Sigmoid colon (tissue), 7 donors: ENCODE data around the gene CDC34. TPM values are rescaled to one million over a fixed set of nuclear protein-coding genes. Genes with fewer than 3 reads are reported as not detected.

Experiments used
- DNase-seq: peaks from one replicate; pipeline ENCODE4 v3.0.0-alpha.2; 2019
- H3K27ac ChIP-seq, 4 donors: fragments of 200-600 bp; sonication (generic); one replicate each; pipeline ENCODE4 v1.5.1; 2016 to 2019; ENCODE audit warnings: mild to moderate bottlenecking in 1 of 4
- H3K27me3 ChIP-seq, 3 donors: fragments of 200-600 bp; sonication (generic); one replicate each; pipeline ENCODE4 v1.5.1; 2019; ENCODE audit warnings: mild to moderate bottlenecking in 1 of 3
- H3K36me3 ChIP-seq, 4 donors: fragments of 200-600 bp; sonication (generic); one replicate each; pipeline ENCODE4 v1.5.1; 2016 to 2019
- H3K4me1 ChIP-seq, 4 donors: fragments of 200-600 bp; sonication (generic); one replicate each; pipeline ENCODE4 v1.5.1; 2017 to 2019
- H3K4me3 ChIP-seq, 4 donors: fragments of 200-600 bp; sonication (generic); one replicate each; pipeline ENCODE4 v1.5.1; 2017 to 2019; ENCODE audit warnings: mild to moderate bottlenecking in 2 of 4, moderate library complexity in 1 of 4
- H3K9me3 ChIP-seq, 4 donors: fragments of 200-600 bp in 3 of 4; sonication (generic) in 3 of 4; one replicate each; pipeline versions ENCODE4 v1.5.1 to v1.6.1; 2013 to 2019
- EP300 ChIP-seq, 4 donors: sonication (generic); formaldehyde crosslinking; IDR thresholded peaks; one replicate each; pipeline ENCODE4 v1.6.1; 2017; ENCODE audit warnings: antibody characterized with exemption in 4 of 4
- POLR2A ChIP-seq, 2 donors: fragments of 450-650 bp; IDR thresholded peaks; one replicate each; pipeline ENCODE4 v1.6.1; 2016; ENCODE audit warnings: antibody characterized with exemption in 2 of 2, mild to moderate bottlenecking in 2 of 2, moderate library complexity in 2 of 2
- POLR2AphosphoS5 ChIP-seq, 4 donors: sonication (generic); formaldehyde crosslinking; IDR thresholded peaks; one replicate each; pipeline ENCODE4 v1.6.1; 2017; ENCODE audit warnings: antibody characterized with exemption in 4 of 4
- WGBS, 2 donors: extraction: QIAGEN DNeasy Blood & Tissue Kit; methylation state at CpG; one replicate each; pipeline ENCODE4 v1.1.7; 2013; 5-methylcytosine and 5-hydroxymethylcytosine counted together
- intact Hi-C: fragments of 100-400 bp; cut with DNase I; formaldehyde crosslinking; loops from one replicate; pipeline ENCODE4 v1.15.1; 2023
- polyA plus RNA-seq, 3 donors: library from polyadenylated mRNA; stranded (reverse); fragments of 200-250 nt; gene quantifications; one replicate each; pipeline ENCODE4 v1.2.3, GENCODE V29; 2013
- total RNA-seq, 4 donors: library from RNA; depleted of rRNA; stranded (reverse); fragments of >200 nt; gene quantifications; one replicate each; pipeline ENCODE4 v1.1.0, GENCODE V29; 2016
- TF ChIP-seq, protein P1 (sequence below), 4 experiments: fragments of 450-650 bp in 3 of 4; fragments of 200-600 bp in 1 of 4; IDR thresholded peaks; one replicate each; pipeline ENCODE4 v1.5.1; 2016 to 2019; ENCODE audit warnings: antibody characterized with exemption in 4 of 4, mild to moderate bottlenecking in 3 of 4, moderate library complexity in 2 of 4
- donor health status: healthy with polysubstance abuse.
- donor health status: Bipolar disorder and iron deficiency.
- donor health status: healthy.

CDC34 gene
- total and polyA plus RNA-seq, 7 donors: 74.9 to 152 (median 96.7) TPM

DNA sequence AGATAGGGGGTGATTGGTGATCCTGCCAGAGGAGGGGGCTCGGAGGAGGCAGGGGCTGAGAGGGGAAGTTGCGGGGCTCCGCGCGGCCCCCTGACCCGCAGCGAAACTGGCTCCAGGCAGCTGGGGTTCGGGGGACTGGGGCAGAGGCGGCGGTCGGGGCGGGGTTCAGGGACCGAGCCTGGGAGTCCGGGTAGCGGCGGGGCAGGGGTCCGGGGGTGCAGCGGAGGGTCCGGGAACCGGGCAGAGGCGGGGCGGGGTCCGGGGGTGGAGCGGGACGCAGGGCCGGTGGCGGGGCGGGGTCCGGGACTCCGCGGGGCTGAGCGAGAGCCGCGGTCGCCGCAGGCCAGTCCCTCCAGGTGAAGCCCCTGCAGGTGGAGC is 34.1 kb upstream of the CDC34 start:
- no peaks in the 10 kb centered on the region for H3K36me3 ChIP-seq
- intact Hi-C loops: no loop called here
- H3K4me3 ChIP-seq: peak overlapping the region in 1 of 4 donors; percentile 21
- no peak for DNase-seq
- no peaks in the 10 kb centered on the region for H3K9me3 ChIP-seq
- peaks cover 0 to 22% (median 14%) of the 10 kb centered on the region in 4 donors for H3K4me1 ChIP-seq
- H3K27me3 ChIP-seq: peaks cover 35 to 49% (median 49%) of the 10 kb centered on the region in 3 donors
- no peak overlapping the region for H3K27ac ChIP-seq
- WGBS, 2 donors: 2% methylated on average over 36 of the region's 36 CpGs
- TF ChIP-seq POLR2A (IDR thresholded peaks at IDR 0.05) (no peak), POLR2AphosphoS5 (IDR thresholded peaks at IDR 0.05) (no peak), EP300 (IDR thresholded peaks at IDR 0.05) (no peak)
- TF ChIP-seq, protein P1, sequence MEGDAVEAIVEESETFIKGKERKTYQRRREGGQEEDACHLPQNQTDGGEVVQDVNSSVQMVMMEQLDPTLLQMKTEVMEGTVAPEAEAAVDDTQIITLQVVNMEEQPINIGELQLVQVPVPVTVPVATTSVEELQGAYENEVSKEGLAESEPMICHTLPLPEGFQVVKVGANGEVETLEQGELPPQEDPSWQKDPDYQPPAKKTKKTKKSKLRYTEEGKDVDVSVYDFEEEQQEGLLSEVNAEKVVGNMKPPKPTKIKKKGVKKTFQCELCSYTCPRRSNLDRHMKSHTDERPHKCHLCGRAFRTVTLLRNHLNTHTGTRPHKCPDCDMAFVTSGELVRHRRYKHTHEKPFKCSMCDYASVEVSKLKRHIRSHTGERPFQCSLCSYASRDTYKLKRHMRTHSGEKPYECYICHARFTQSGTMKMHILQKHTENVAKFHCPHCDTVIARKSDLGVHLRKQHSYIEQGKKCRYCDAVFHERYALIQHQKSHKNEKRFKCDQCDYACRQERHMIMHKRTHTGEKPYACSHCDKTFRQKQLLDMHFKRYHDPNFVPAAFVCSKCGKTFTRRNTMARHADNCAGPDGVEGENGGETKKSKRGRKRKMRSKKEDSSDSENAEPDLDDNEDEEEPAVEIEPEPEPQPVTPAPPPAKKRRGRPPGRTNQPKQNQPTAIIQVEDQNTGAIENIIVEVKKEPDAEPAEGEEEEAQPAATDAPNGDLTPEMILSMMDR (IDR thresholded peaks at IDR 0.05): no peak

DNA sequence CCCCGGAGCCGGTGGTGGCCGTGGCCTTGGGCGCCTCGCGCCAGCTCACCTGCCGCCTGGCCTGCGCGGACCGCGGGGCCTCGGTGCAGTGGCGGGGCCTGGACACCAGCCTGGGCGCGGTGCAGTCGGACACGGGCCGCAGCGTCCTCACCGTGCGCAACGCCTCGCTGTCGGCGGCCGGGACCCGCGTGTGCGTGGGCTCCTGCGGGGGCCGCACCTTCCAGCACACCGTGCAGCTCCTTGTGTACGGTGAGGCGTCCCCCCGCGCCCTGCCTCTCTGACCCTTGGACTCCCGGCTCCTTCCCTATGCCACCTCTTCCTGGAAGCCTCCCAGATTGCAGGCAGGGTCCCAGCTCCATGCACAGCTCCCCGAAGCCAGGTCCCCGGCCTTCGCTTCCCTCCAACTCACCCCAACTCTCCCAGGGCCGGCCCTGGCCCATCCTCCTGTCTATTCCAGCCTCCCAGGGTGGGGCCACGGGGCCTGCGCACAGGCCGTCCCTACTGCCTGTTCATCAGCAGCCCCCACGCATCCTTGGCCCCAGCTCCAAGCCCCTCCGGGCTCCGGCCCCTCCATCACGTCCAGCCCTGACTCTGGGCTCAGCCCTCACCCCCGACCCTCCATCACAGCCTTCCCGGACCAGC is 33.6 kb upstream of the CDC34 start:
- peaks cover 0 to 22% (median 14%) of the 10 kb centered on the region in 4 donors for H3K4me1 ChIP-seq
- no peaks in the 10 kb centered on the region for H3K9me3 ChIP-seq
- no peaks in the 10 kb centered on the region for H3K36me3 ChIP-seq
- intact Hi-C loops: no loop called here
- 3 to 5% methylated on average over 50 of the region's 50 CpGs for WGBS, 2 donors
- TF ChIP-seq POLR2AphosphoS5 (IDR thresholded peaks at IDR 0.05) (no peak), POLR2A (IDR thresholded peaks at IDR 0.05) (no peak), EP300 (IDR thresholded peaks at IDR 0.05) (no peak)
- TF ChIP-seq, protein P1 (IDR thresholded peaks at IDR 0.05): no peak
- no peak overlapping the region for H3K27ac ChIP-seq
- peaks cover 35 to 49% (median 49%) of the 10 kb centered on the region in 3 donors for H3K27me3 ChIP-seq
- DNase-seq: no peak
- peak overlapping the region in 1 of 4 donors; percentile 21 for H3K4me3 ChIP-seq

DNA sequence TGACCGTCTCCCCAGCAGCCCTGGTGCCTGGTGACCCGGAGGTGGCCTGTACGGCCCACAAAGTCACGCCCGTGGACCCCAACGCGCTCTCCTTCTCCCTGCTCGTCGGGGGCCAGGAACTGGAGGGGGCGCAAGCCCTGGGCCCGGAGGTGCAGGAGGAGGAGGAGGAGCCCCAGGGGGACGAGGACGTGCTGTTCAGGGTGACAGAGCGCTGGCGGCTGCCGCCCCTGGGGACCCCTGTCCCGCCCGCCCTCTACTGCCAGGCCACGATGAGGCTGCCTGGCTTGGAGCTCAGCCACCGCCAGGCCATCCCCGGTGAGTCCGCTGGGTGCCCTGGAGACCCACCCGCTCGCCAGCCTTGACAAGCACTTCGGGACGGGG is 33.1 kb upstream of the CDC34 start:
- H3K9me3 ChIP-seq: no peaks in the 10 kb centered on the region
- peaks cover 35 to 49% (median 49%) of the 10 kb centered on the region in 3 donors for H3K27me3 ChIP-seq
- H3K36me3 ChIP-seq: no peaks in the 10 kb centered on the region
- DNase-seq: no peak
- intact Hi-C loops: no loop called here
- no peak overlapping the region for H3K4me3 ChIP-seq
- no peak overlapping the region for H3K27ac ChIP-seq
- WGBS, 2 donors: 11 to 14% methylated on average over 26 of the region's 26 CpGs
- TF ChIP-seq POLR2AphosphoS5 (IDR thresholded peaks at IDR 0.05): no peak
- TF ChIP-seq POLR2A (IDR thresholded peaks at IDR 0.05): no peak
- TF ChIP-seq EP300 (IDR thresholded peaks at IDR 0.05): no peak
- TF ChIP-seq, protein P1 (IDR thresholded peaks at IDR 0.05): no peak
- peaks cover 0 to 22% (median 14%) of the 10 kb centered on the region in 4 donors for H3K4me1 ChIP-seq

DNA sequence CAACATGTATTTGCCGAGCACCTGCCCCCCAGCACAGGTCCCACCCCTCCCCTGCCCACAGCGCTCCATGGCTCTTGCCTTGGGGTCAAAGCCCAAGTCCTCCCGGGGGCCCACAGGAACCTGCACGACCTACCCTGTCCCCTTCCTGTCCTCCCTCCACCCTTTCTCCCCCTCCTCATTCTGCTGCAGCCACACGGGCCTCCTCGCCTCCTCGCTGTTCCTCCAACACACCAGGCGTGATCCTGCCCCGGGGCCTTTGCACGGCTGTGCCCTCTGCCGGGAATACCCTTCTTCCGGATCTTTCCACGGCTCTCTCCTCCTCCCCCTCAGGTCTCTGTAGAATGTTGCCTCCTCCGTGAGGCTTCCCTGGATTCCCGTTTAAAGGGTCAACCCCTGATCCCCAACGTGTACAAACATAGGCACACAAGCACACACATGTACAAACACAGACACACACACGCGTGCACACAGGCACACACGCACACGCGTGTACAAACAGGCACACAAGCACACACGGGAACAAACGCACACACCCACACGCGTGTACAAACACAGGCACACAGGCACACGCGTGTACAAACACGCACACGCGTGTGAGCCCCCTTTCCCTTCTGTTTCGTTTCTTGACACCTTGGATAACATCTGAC is 32.5 kb upstream of the CDC34 start:
- WGBS, 2 donors: 68 to 76% methylated on average over 31 of the region's 31 CpGs
- H3K27me3 ChIP-seq: peaks cover 35 to 49% (median 49%) of the 10 kb centered on the region in 3 donors
- intact Hi-C loops: no loop called here
- no peak overlapping the region for H3K27ac ChIP-seq
- no peak overlapping the region for H3K4me3 ChIP-seq
- no peak for DNase-seq
- H3K36me3 ChIP-seq: no peaks in the 10 kb centered on the region
- peaks cover 0 to 22% (median 14%) of the 10 kb centered on the region in 4 donors for H3K4me1 ChIP-seq
- no peaks in the 10 kb centered on the region for H3K9me3 ChIP-seq
- TF ChIP-seq EP300 (IDR thresholded peaks at IDR 0.05): no peak
- TF ChIP-seq POLR2A (IDR thresholded peaks at IDR 0.05): no peak
- TF ChIP-seq, protein P1 (IDR thresholded peaks at IDR 0.05): no peak
- no peak for TF ChIP-seq POLR2AphosphoS5 (IDR thresholded peaks at IDR 0.05)
